Fibroblast of skin of left biceps (primary cell): ENCODE data around the gene WDR37.

Source experiments
- DNase-seq, 2 experiments: peaks; one replicate each; pipeline ENCODE4 v3.0.0-alpha.2; 2013; ENCODE audit warnings: low read depth in 2 of 2

WDR37 gene

GRCh38 chr10:1074748-1075308 lies 18.6 kb downstream of the WDR37 start:
- DNase-seq, result no peak

GRCh38 chr10:1078668-1079067 lies 22.5 kb downstream of the WDR37 start:
- DNase-seq, result no peak

DNA sequence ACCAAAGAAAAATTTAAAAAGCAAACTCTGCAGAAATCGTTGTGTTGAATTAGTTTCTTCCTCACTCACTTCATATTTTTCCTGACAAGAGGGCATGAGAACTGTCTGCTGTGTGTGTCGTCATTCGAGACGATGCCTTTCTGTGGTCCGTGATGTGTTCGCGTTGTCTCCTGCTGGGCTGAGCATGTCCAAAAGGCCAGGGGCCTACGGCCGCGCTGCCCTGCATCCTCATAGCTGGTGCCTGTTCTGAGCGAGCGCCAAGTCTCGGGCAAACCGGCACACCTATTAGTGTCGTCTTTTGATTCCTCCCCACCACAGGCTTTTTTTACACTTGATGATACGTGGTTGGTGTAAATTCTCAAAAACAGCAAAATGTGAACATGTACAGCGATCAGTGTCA lies 27.4 kb downstream of the WDR37 start:
- DNase-seq, result no peak

- no peak for DNase-seq
Measured at GRCh38 chr10:1084011-1084950, 28.1 kb downstream of the WDR37 start.

DNA sequence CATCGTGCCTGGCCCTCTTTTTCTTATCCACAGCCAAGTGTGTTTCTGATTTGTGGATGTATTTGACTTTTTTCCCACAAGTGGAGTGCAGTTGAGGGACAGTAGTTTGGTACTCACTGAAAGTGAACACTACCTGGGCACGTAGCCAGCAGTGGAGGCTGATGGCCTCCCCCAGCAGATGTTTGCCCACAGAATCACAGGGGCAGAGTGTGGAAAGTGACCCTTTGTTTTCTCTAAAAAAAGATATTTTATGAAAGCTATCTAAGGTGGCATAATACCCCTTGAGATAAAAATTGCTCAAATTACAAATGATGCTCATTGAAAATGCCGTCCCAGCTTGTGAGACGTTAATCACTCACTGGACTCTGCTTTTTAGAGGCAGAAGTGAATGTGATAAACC lies 29.1 kb downstream of the WDR37 start:
- no peak for DNase-seq

- DNase-seq, result no peak
Measured at GRCh38 chr10:1086787-1087186, 30.6 kb downstream of the WDR37 start.

DNA sequence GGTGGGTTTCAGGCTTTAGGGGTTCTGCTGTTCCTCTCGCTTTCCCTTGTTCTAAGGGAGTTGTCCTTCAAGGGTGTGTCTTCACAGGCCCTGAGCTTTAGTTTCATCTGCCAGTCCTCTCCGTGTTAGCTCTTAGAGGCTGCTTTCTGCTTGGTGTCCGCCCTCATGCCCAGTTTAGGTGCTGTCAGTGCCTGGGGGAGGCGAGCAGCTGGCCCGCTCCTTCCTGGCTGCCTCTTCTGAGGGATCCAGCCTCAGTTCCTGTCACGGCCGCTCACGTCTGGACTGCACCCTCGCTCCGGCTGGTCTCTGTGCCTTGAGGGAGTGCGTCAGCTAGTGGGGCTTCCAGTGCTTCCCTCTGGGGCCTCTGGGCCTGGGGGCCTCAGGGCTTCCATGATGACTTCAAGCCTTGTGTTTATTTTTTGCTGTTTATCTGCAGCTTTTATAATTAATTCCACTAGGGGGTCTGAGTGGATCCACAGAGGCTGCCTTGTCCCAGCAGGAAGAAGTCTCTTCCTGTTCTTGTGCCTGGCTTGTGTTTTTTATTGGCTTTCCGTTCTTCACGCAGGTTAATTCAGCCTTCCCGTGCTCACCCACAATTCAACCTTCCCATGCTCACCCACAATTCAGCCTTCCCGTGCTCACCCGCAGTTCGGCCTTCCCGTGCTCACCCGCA lies 33.0 kb downstream of the WDR37 start:
- DNase-seq, result no peak

DNA sequence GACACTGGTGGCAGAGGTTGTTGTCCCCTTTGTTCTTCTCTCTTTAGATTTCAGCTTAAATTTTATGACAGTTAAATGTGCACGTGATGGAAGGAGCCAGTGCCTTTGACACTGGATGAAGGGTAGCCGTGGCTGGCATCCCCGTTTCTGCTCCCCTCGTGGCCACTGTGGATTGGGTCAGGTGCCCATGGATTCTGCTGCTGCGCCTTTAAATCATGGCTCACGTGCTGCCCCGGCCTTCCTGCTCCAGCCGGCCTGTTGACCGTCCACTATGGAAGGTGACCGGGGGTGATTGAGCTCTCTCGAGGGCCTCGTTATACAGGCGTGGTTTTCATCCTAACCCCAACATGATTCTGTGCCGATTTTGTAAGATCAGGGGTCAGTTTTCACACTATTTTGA lies 34.5 kb downstream of the WDR37 start:
- no peak for DNase-seq

DNA sequence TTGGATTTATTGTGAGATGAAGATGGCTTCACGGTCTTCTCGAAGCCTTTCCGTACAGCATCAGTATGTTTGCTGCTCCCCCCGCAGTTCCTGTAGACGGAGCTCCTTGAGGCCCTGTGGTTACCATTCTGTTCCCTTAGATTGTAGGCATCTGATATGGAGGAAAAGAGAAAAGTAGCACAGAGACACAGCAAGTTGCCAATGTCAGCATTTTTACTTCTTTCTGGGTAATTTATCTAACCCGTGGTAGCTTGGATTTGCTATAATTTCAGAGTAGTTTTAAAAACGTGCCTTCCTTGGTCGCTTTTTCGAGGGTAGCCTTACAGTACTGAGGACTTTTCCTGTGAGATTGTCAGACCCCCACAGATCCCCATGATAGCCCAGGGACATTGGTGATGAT lies 37.5 kb downstream of the WDR37 start:
- DNase-seq, result no peak

- no peak for DNase-seq
Measured at GRCh38 chr10:1094112-1095057, 38.2 kb downstream of the WDR37 start.

- no peak for DNase-seq
Measured at GRCh38 chr10:1095498-1095897, 39.3 kb downstream of the WDR37 start.

GRCh38 chr10:1096287-1096889 lies 40.2 kb downstream of the WDR37 start:
- DNase-seq, result no peak

- DNase-seq, result no peak
Measured at GRCh38 chr10:1097436-1097835, 41.3 kb downstream of the WDR37 start.

- DNase-seq, result no peak
Measured at GRCh38 chr10:1100143-1100542, 44.0 kb downstream of the WDR37 start.

GRCh38 chr10:1100691-1101368 lies 44.6 kb downstream of the WDR37 start:
- no peak for DNase-seq

GRCh38 chr10:1101946-1102345 lies 45.8 kb downstream of the WDR37 start:
- DNase-seq, result no peak

GRCh38 chr10:1102416-1102815 lies 46.2 kb downstream of the WDR37 start:
- DNase-seq, result no peak

DNA sequence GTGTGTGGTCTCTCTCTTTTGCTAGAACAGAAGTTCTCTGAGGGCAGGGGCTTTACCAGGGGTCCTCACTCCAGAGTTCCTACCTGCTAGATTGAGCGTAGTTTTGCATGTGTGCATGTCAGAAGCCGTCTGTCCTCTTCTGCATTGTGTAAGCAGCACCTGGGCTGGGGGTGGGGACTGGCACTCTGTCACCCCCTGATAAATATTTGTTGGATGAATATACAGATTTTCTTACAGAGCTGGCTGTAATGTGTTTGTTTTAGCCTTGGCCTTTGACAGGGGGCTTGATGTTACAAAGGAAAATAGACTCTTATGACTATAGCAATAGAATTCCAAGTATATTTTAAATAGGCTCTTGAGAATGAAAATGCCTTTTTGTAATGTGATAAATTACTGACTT lies 46.6 kb downstream of the WDR37 start:
- no peak for DNase-seq

DNA sequence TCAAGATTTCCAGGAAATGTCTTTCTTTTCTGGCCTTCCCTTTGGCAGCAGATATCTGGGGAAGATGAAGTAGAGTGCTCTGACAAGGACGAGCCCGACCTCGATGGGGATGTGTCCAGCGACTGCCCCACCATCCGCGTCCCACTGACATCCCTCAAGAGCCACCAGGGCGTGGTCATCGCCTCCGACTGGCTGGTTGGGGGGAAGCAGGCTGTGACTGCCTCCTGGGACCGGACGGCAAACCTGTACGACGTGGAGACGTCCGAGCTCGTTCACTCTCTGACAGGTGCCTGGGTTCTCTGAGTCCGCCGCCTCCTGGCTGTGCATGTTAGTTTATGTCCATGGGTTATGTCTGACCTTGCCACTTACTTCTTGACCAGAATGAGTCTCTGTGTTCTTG lies 47.4 kb downstream of the WDR37 start:
- no peak for DNase-seq

GRCh38 chr10:1104971-1105370 lies 48.8 kb downstream of the WDR37 start:
- no peak for DNase-seq

DNA sequence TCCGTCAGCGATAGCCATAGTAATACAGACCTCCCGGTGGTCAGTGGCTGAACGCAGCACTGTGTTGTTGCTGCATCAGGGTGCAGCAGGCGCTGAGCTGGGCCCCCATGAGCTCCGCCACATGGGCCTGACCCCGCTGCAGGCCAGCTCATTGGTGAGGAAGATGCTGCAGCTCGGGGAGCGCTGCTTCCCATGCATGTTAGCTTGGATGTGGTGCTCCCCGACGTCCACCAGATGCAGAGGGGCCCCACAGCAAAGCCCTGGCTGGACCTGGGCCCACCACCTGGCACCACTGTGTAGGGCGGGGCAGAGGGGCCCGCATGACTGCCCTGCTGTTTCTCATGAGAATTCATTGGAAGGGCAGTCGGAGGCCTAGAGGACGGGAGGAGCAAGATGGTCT lies 50.8 kb downstream of the WDR37 start:
- no peak for DNase-seq
